ENCODE measurements around the gene MMP23B.
"Not testable (repeated sequence)": the region's sequence is repeated elsewhere in the genome, so short reads cannot be mapped to it uniquely, and the experiment has no call there.

MMP23B gene

DNA sequence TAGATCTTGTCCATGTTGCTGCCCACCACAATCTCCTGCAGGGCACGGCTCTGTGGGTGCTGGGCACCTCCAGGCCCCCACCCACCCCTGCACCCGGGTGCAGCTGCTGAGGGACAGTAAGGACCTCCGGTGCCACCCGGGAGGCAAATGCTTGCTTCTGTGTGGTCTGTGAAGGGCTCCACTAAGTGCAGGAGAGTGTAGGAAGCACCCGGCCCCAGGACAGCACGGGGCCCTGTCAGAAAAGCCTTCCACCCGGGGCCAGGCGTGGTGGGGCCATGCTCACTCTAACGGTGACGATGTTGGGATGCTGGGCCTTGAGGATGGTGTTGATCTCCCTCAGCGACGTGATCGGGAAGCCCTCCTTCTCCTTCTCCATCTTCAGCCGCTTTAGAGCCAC, 5.5 kb downstream of the MMP23B start:
- in situ Hi-C loops (cut with HindIII; ENCODE audit: low sequenced_read_pairs); DNase-seq (ENCODE audit: low read depth, low spot score); H3K4me3 ChIP-seq (ENCODE audit: low read depth, low read length): not testable (repeated sequence)

DNA sequence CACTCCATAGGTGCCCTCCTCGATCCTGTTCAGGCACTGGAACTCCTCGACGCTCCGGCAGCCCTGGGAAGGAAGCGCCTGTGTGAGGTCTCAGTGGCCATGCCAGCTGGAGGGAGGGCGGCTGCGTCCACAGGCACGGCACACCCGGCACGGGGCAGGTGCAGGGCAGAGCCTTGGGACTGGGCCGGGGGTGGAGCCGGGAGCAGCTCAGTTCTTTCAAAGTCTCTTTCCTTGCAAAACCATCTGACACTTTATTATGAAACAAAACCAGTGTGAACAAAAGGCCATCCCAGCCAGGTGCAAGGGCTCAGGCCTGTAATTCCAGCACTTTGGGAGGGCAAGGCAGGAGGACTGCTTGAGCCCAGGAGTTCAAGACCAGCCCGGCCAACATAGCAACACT, 6.6 kb downstream of the MMP23B start:
- in situ Hi-C loops (cut with HindIII; ENCODE audit: low sequenced_read_pairs), result not testable (repeated sequence)

DNA sequence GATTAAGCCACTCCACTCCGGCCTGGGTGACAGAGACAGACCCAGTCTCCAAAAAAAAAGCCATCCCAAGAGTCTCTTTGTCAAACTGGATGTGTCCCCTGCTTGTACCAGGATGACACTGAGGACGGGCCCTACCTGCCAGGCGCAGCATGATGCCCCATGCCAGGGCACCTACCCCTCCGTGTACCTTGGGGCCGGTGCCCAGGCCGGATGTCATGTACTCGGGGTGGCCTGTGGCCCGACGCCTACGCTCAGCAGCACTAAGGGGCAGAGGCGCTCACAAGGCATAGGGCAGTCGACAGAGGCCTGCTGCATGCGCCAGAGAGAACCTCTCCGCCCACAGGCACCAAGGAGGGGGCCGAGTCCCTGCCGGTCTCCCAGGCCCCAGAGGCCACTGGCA, 7.4 kb downstream of the MMP23B start:
- H3K4me3 ChIP-seq (ENCODE audit: low read depth, low read length); DNase-seq (ENCODE audit: low read depth, low spot score); in situ Hi-C loops (cut with HindIII; ENCODE audit: low sequenced_read_pairs): not testable (repeated sequence)

More for the DNA sequence above, 6.6 kb downstream of the MMP23B start:
- H3K4me3 ChIP-seq (ENCODE audit: low read depth, low read length); DNase-seq (ENCODE audit: low read depth, low spot score): not testable (repeated sequence)

DNA sequence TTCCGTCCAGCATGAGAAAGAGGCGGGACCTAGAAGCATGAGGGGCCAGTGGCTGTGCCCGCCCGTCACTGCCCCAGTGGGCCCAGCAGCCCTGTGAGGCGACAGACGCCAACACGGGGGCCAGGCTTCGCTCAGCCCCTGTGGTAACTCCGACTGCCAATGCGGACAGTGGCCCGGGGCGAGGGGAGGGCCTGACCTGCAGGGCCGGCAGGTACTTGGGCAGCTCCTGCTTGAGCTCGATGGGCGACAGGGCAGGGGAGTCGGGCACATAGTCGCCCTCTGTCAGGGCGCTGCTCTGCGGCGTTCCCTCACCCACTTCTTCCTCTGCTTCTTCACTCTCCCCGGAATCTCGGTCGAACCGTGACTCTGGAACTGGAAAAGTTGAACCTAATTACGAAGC, 8.1 kb downstream of the MMP23B start:
- DNase-seq (ENCODE audit: low read depth, low spot score); in situ Hi-C loops (cut with HindIII; ENCODE audit: low sequenced_read_pairs): not testable (repeated sequence)

DNA sequence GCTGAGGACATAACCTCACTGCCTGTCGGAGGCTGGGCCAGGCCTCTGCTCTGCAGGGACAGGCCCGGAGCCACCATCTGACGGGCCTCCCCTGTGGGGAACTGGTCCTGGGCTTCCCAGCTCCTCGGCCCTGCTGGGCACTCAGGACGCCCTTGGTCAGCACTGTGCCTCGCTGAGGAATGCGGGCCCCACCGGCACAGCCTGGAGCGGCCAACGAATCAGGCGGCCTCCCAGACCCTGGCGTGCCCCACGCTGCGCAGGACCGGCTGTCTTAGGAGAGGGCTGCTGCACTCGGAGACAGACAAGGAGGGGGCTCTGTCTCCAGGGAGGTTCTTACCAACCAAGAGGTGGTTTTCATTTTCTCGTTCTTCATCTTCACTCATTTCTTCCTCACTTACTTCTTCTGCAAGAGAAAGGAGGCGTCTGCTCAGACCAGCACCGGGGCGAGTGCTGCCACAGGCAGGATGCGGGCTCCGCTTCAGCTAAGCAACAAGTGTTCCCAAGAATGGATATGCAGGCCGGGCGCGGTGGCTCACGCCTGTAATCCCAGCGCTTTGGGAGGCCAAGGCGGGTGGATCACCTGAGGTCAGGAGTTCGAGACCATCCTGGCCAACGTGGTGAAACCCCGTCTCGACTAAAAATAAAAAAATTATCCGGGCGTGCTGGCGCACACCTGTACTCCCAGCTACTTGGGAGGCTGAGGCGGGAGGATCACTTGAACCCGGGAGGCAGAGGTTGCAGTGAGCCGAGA, 8.9 kb downstream of the MMP23B start:
- in situ Hi-C loops (cut with HindIII; ENCODE audit: low sequenced_read_pairs); H3K4me3 ChIP-seq (ENCODE audit: low read depth, low read length); DNase-seq (ENCODE audit: low read depth, low spot score): not testable (repeated sequence)

More for the DNA sequence above, 8.1 kb downstream of the MMP23B start:
- H3K4me3 ChIP-seq (ENCODE audit: low read depth, low read length), result not testable (repeated sequence)

DNA sequence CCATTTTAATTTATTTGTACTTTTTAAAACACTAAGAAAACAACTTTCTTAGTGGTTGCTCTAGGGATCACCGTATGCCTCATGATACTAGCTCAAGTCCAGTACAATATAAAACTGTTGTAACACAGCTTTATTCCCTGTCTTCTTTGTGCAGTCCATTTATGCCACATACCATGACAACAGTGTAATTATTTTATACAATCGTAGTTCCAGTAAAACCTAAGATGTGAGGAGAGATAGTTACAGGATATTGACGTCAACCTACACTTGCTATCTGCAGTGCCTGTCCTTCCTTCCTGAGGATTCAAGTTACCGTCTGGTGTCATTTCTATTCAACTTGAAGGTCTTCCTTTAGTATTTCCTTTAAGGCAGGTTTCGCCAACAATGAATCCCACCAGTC, 14.4 kb downstream of the MMP23B start:
- DNase-seq (ENCODE audit: low read depth, low spot score); H3K4me3 ChIP-seq (ENCODE audit: low read depth, low read length); in situ Hi-C loops (cut with HindIII; ENCODE audit: low sequenced_read_pairs): not testable (repeated sequence)

DNA sequence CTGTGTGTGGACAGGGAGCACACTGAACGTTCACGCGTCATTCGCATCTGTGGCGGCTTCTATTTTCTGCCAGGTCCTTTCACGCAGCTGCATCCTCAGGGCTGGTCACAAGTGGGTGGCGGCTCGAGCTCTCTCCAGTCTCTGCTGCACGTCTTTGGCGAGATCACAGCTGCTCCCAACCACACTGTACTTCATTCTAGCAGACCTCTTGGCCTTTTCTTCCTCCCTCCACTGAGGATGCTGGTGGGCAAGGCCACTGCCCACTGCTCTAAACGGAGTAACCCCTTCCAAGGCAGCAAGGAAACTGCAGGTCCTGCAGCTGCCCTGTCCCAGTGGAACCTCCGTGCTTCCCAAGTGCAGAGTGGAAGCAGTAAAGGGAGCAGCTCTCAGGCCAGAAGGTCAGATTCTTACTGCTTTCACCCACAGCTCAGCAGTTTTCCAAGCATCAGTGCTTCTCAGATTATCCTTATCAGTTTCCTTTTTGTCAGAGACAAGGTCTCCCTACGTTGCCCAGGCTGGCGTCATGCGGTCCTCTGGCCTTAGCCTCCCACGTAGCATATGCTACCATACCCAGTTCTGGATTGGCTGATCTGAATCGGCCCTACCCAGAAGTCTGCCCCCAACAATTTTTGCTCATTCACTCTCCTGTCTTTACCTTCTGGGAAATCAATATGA, 15.7 kb downstream of the MMP23B start:
- DNase-seq (ENCODE audit: low read depth, low spot score); in situ Hi-C loops (cut with HindIII; ENCODE audit: low sequenced_read_pairs); H3K4me3 ChIP-seq (ENCODE audit: low read depth, low read length): not testable (repeated sequence)

DNA sequence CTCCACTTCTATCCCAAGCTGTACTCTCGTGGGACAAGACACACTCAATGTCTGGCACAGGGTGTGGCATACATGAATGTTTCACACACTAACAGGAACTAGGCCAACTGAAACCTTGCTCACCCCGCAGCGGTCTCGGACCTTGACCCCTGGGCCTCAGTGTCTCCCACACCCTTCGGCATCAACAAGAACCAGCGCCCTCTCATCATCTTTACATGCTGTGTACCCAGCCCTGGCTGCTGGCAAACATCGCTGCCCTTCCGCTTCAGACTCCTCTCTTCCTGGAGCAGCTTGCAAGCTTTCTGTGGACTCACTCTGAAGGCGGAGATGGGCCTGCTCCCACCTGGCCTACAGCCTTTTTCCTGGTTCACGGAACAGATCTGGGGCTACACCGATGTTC, 16.3 kb downstream of the MMP23B start:
- in situ Hi-C loops (cut with HindIII; ENCODE audit: low sequenced_read_pairs); DNase-seq (ENCODE audit: low read depth, low spot score): not testable (repeated sequence)

DNA sequence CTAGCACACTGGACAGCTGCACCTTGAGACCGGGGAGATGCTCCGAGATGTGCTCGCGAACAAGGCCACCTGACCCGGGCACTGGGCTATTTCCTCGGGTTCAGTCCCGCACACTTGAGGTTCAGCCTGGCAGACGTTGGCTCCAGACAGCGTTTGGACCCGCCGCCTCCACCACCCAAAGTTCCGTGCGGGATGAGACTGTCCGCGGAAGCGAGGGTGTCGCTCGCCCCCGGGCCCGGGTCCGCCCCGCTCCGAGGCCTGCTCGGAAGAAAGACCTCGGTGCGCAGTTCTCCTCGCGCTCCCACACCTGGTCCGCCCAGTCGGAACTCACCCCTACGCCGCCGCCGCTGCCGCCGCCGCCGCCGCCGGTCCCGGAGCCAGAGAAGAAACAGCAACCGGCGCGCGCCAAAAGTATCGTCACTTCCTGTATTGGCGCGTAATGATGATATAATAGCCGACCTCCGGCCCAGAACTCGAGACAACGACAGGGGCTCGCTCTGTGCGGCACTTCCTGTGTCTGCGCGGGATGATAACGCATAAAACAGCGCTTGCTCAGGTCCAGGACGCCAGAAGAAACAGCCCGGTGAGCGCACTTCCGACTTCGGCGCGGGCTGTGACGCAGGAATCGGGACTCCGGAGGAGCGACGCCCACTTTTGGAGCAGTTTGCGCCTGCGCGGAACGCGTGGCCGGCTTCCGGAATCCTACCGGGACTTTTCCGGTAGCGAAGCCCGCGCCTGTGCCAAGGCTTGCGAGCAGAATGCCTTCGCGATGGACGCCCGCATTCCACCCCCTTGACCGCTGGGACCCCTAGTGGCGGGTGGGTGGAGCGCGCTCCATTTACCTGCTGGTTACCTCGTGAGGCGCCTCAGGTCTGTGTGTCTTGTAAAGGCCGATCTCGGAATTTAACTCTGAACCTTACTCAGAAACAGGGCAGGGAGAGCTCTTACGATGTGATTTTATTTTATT, 26.9 kb downstream of the MMP23B start, which contains the start of gene CDK11B:
TSS of gene CDK11B (minus strand) at position 422 of the 967 bp plus-strand sequence. CDS start 1,519 bp downstream, outside the sequence.
- TF ChIP-seq, protein P1, sequence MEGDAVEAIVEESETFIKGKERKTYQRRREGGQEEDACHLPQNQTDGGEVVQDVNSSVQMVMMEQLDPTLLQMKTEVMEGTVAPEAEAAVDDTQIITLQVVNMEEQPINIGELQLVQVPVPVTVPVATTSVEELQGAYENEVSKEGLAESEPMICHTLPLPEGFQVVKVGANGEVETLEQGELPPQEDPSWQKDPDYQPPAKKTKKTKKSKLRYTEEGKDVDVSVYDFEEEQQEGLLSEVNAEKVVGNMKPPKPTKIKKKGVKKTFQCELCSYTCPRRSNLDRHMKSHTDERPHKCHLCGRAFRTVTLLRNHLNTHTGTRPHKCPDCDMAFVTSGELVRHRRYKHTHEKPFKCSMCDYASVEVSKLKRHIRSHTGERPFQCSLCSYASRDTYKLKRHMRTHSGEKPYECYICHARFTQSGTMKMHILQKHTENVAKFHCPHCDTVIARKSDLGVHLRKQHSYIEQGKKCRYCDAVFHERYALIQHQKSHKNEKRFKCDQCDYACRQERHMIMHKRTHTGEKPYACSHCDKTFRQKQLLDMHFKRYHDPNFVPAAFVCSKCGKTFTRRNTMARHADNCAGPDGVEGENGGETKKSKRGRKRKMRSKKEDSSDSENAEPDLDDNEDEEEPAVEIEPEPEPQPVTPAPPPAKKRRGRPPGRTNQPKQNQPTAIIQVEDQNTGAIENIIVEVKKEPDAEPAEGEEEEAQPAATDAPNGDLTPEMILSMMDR (IDR thresholded peaks at IDR 0.05; ENCODE audit: low read depth, low read length), result peak; percentile 6
- in situ Hi-C loops (cut with HindIII; ENCODE audit: low sequenced_read_pairs), result not testable (repeated sequence)
- peak within 1 kb of the TSS; percentile 59 for H3K4me3 ChIP-seq (ENCODE audit: low read depth, low read length)

More for the DNA sequence above, 16.3 kb downstream of the MMP23B start:
- H3K4me3 ChIP-seq (ENCODE audit: low read depth, low read length), result not testable (repeated sequence)

DNA sequence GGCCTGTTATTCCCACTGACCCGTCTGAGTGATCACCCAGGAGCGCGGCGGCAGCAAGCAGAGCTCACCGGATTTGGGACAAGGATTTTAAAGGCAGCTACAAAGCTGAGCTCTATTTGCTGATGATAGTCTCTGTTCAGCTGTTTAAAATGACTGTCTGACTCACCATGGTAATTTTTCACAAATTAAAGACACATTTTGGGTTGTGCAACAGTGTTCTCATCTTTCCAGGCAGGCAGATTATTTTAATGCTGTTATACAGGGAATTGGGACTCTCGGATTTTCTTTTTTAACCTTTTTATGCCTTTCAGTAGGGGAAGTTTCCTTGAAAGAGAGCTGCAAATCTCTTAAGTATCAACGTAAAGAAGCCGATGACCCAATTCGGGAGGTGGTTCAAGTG, 30.4 kb downstream of the MMP23B start:
- DNase-seq (ENCODE audit: low read depth, low spot score); in situ Hi-C loops (cut with HindIII; ENCODE audit: low sequenced_read_pairs); H3K4me3 ChIP-seq (ENCODE audit: low read depth, low read length): not testable (repeated sequence)

More for the DNA sequence above, 26.9 kb downstream of the MMP23B start, which contains the start of gene CDK11B:
- DNase-seq (ENCODE audit: low read depth, low spot score), result peak; percentile 98

DNA sequence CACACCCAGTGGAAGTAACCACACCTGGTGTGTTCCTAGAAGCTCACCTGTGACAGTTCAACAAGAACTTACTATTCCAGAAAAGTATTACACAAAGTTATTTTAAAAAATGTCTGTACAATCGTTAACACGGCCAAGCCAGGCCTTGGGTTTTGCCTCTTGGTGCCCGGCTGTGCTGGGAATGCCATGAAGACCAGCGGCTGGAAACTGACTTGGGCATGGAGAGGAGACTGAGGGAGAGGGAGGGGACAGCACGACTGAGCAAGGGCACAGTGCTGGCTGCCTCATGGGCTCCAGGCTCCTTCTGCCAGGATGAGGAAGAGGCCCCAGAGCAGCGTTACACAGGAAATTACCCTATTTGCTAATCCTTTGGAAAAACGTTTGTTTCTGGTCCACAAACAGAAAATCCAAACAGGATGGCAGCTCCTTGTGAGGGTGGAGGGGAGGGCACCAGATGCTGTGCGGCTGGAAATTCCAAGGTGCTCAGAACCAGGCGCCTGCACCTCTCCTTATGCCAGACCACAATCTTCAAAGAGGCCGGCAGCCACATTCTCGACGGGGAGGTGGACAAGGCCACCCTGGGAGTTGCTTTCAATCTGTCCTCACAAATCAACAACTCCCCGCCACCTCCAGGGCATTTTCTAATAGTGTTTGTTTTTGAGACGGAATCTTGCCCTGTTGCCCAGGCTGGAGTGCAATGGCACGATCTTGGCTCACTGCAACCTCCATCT, 31.0 kb downstream of the MMP23B start:
- in situ Hi-C loops (cut with HindIII; ENCODE audit: low sequenced_read_pairs); H3K4me3 ChIP-seq (ENCODE audit: low read depth, low read length); DNase-seq (ENCODE audit: low read depth, low spot score): not testable (repeated sequence)

DNA sequence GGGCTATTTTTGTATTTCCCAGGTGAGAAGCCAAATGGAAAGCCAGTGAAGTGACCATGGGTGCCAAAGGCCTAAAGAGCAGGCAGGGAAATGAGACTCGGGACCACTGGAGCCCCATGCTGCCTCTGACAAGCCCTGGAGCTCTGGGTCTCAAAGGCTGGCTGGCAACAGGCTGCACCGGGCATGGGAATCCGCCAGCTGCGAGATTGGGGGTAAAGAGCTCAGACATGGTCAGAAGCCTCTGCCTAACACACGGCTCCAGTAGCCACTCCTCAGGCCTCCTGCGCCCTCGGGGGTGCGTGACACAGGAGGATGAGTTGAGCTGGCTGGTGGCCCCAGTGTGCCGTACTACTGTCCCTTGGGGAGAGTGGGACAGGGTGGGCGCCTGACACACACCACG, 32.3 kb downstream of the MMP23B start:
- H3K4me3 ChIP-seq (ENCODE audit: low read depth, low read length); DNase-seq (ENCODE audit: low read depth, low spot score); in situ Hi-C loops (cut with HindIII; ENCODE audit: low sequenced_read_pairs): not testable (repeated sequence)
